D341Med (cell line): Measurements from ENCODE around the gene FAM171A1.

ENCODE experiments used
- DNase-seq: peaks from one replicate; pipeline ENCODE4 v3.0.0; 2012; ENCODE audit warnings: low spot score

FAM171A1 gene

DNA sequence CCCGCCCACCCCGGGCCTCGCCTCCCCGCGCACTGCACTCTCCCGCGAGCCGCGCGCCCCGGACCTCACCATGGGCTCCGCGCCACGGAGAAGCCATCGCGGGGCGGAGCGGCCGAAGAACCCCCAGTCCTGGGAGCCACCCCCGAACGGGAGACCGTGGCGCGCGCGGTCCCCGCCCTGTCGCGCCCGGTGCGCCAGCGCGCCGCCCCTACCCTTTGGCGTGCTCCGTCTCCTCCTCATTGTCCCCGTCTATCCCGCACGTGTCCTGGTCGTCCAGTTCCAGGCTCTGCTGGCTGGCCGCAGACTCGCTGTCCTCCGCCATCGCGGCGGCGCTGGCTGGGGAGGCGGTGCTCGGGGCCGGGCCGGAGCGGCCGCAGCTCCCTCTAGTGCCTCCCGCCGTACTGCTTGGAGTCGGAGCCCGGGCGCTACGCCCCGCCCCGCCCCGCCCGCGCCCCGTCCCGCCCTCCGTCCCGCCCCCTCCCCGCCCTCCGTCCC lies 202.8 kb downstream of the FAM171A1 start, which contains the start of gene NMT2:
TSS of gene NMT2 (minus strand) at position 403 of the 495 bp plus-strand sequence. CDS start at position 322, 81 bp downstream.
- DNase-seq: peak; percentile 79

DNA sequence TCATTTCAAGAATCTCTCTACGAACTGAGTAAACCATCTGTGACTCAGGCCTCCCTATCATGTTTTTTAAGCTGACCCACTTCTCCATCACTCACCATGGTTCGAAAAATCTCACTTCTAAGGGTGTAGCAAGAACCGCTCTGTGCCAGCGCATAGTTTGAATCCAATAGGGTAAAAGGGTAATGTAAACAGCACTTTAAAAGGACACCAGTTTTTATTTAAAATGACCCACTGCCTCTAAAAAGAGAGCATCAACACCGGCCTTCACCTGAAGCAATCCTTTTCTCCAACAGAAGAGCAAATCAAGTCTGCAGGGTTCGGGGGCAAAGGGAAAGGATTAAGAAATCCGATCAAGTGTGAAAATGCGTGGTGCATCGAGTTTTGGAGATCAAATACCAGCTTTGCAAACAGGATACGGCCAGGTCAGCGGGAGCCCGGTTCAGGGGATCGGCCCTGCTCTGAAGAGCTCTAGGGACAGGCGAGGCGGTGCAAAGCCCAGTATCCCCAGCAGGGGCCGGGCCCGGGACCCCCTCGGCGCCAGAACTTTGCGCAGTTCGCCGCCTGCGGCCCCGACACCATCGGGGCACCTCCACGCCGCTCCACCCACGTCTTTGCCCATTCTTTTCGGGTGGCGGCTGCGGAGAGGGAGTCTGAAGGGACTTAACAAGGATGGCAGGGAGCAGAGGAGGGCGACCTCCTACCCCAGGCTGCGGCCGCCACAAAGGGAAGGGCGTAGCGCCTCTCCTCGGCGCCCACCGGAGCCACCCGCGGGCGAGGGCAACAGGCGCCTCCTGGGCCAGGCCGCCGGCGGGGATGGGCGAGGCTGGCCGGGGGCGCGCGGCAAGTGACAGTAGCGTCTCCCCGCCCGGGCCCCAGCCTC lies 203.4 kb downstream of the FAM171A1 start:
- DNase-seq: peak; percentile 80

DNA sequence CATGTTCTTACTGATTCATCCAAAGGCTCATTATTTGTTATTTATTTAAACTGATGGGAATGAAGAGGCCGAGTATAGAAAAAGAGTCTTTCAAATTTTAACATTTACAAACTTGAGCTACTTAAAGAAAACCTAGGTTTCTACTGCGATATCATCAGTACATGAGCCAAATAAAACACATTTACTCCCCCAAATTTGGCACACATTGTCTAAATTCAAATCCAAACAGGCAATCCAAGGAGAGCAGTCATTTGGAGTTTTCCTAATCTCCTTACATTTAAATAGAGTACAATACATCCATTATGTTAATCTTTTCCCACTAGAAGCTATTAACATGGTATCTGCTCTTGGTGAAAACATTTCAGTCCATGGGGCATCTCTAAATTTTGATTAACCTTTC lies 204.8 kb downstream of the FAM171A1 start:
- DNase-seq: no peak

DNA sequence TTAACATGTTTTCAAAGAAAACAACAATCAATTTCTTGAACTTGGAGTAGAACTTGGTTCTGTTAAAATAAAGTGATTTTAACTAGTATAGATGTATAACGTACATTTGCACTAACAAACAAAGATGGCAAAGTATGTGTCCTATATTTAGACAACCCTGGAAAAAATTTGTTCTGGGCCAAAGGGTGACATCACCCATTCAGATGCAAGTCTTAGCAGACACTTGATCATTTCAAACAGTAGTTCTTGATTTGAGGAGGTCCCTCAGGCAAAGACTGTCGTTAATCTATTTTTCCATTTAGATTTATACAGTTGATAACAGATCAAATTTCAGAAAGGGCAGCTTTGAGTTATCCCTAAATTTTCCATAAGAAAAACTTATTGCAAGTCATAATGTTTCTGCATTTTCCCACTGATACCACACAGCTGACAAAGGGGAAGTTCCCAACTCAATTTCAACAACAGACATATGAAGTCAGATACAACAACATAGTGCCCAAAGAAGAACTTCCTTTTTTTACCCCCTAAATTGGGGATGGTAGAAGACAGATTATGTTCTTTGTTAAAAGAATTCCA lies 207.7 kb downstream of the FAM171A1 start:
- DNase-seq: no peak
